Mesenchymal stem cell (in vitro differentiated cells and primary cell): ENCODE data around the gene RTP1.
"Not testable (repeated sequence)": the region's sequence is repeated elsewhere in the genome, so short reads cannot be mapped to it uniquely, and the experiment has no call there.

ENCODE experiments used
- DNase-seq: peaks from one replicate; pipeline ENCODE4 v3.0.0-alpha.2; 2013
- H2AFZ ChIP-seq: one replicate; pipeline ENCODE4 v1.6.1; 2013; ENCODE audit warnings: low read depth, mild to moderate bottlenecking, control low read depth, inconsistent platforms, low read length, moderate library complexity
- H2AK5ac ChIP-seq: 2 replicates; pipeline ENCODE4 v1.6.1; 2013; ENCODE audit warnings: low read length, moderate library complexity, mild to moderate bottlenecking, inconsistent platforms; ENCODE audit not compliant: severe bottlenecking
- H2BK120ac ChIP-seq: one replicate; pipeline ENCODE4 v1.6.1; 2013; ENCODE audit warnings: low read depth, mild to moderate bottlenecking, inconsistent platforms, low read length, moderate library complexity
- H2BK12ac ChIP-seq, 2 experiments: one replicate each; pipeline ENCODE4 v1.6.1; 2013; ENCODE audit warnings: inconsistent platforms in 2 of 2, low read length in 2 of 2, mild to moderate bottlenecking in 2 of 2, moderate library complexity in 2 of 2, control low read depth in 1 of 2
- H2BK15ac ChIP-seq: one replicate; pipeline ENCODE4 v1.6.1; 2013; ENCODE audit warnings: mild to moderate bottlenecking, low read depth, inconsistent platforms; ENCODE audit not compliant: poor library complexity, severe bottlenecking
- H2BK5ac ChIP-seq: 2 replicates; pipeline ENCODE4 v1.6.1; 2013; ENCODE audit warnings: low read depth, mild to moderate bottlenecking, low read length, control low read depth, inconsistent platforms; ENCODE audit not compliant: poor library complexity, severe bottlenecking
- H3K14ac ChIP-seq, 2 experiments: one replicate each; pipeline ENCODE4 v1.6.1; 2013; ENCODE audit warnings: inconsistent platforms in 2 of 2, low read length in 2 of 2, control low read depth in 1 of 2, mild to moderate bottlenecking in 1 of 2, moderate library complexity in 1 of 2
- H3K18ac ChIP-seq, 2 experiments: one replicate each; pipeline ENCODE4 v1.6.1; 2013; ENCODE audit warnings: inconsistent platforms in 2 of 2, low read length in 2 of 2, control low read depth in 1 of 2, low read depth in 1 of 2, mild to moderate bottlenecking in 1 of 2
- H3K23ac ChIP-seq, 2 experiments: one replicate each; pipeline ENCODE4 v1.6.1; 2013; ENCODE audit warnings: inconsistent platforms in 2 of 2, low read length in 2 of 2, mild to moderate bottlenecking in 2 of 2, moderate library complexity in 2 of 2, control low read depth in 1 of 2
- H3K27ac ChIP-seq: 2 replicates; pipeline ENCODE4 v1.5.1; 2013; ENCODE audit warnings: mild to moderate bottlenecking, moderate library complexity, low read length, control low read depth, inconsistent platforms; ENCODE audit not compliant: poor library complexity, severe bottlenecking
- H3K27me3 ChIP-seq, 2 experiments: 2 replicates each; pipeline versions ENCODE4 v1.6.1 to v1.7.0; 2013; ENCODE audit warnings: low read length in 2 of 2, mild to moderate bottlenecking in 2 of 2, moderate library complexity in 2 of 2, control low read depth in 1 of 2, inconsistent platforms in 1 of 2; ENCODE audit not compliant: control insufficient read depth in 1 of 2, insufficient read depth in 1 of 2
- H3K36me3 ChIP-seq, 2 experiments: 2 replicates each; pipeline versions ENCODE4 v1.6.1 to v1.7.0; 2013; ENCODE audit warnings: low read length in 2 of 2, control low read depth in 1 of 2, inconsistent platforms in 1 of 2, low read depth in 1 of 2, mild to moderate bottlenecking in 1 of 2; ENCODE audit not compliant: insufficient read depth in 2 of 2, control insufficient read depth in 1 of 2
- H3K4ac ChIP-seq, 2 experiments: one replicate each; pipeline ENCODE4 v1.6.1; 2013; ENCODE audit warnings: inconsistent platforms in 2 of 2, low read length in 2 of 2, mild to moderate bottlenecking in 2 of 2, moderate library complexity in 2 of 2, control low read depth in 1 of 2, low read depth in 1 of 2
- H3K4me1 ChIP-seq: 2 replicates; pipeline ENCODE4 v1.6.1; 2013; ENCODE audit warnings: low read depth, low read length, control low read depth; ENCODE audit not compliant: control insufficient read depth, insufficient read depth
- H3K4me2 ChIP-seq: 2 replicates; pipeline ENCODE4 v1.6.1; 2013; ENCODE audit warnings: low read length, mild to moderate bottlenecking, inconsistent platforms; ENCODE audit not compliant: poor library complexity, severe bottlenecking
- H3K4me3 ChIP-seq, 2 experiments: 2 replicates each; pipeline versions ENCODE4 v1.5.1 to v1.7.0; 2013; ENCODE audit warnings: low read length in 2 of 2, mild to moderate bottlenecking in 2 of 2, control low read depth in 1 of 2, low read depth in 1 of 2; ENCODE audit not compliant: insufficient read depth in 1 of 2
- H3K79me1 ChIP-seq: replicated peaks from 2 replicates; pipeline ENCODE4 v1.6.1; 2013; ENCODE audit warnings: mild to moderate bottlenecking, control low read depth, low read length, inconsistent platforms; ENCODE audit not compliant: poor library complexity, severe bottlenecking
- H3K9ac ChIP-seq: 2 replicates; pipeline ENCODE4 v1.7.0; 2013; ENCODE audit warnings: mild to moderate bottlenecking, low read length, moderate library complexity
- H3K9me3 ChIP-seq: 2 replicates; pipeline ENCODE4 v1.7.0; 2013; ENCODE audit warnings: mild to moderate bottlenecking, low read length; ENCODE audit not compliant: control insufficient read depth
- H4K8ac ChIP-seq: one replicate; pipeline ENCODE4 v1.6.1; 2013; ENCODE audit warnings: inconsistent platforms, mild to moderate bottlenecking, low read length, moderate library complexity
- H4K91ac ChIP-seq: one replicate; pipeline ENCODE4 v1.6.1; 2013; ENCODE audit warnings: mild to moderate bottlenecking, low read length, inconsistent platforms
- WGBS: methylation state at CpG from one replicate; pipeline ENCODE4 v1.1.7; 2013; ENCODE audit warnings: mixed read lengths; 5-methylcytosine and 5-hydroxymethylcytosine counted together

RTP1 gene

DNA sequence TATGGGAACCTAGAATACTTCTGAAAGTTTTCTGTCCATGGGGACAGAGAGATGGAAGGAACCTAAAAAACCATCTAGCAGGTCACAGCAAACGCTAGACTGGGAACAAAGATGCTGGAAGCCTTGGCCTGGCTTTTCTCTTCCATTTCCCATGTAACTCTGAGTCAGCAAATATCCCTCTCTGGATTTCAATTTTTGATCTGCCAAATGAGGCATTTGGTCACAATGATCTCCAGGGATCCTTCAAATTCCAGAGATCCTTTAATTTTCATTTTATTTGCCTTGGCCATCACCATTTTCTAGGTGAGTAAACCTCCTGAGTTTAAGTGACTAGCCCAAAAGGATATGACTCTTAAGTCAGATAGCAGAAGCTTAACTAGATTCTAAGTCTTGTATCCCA is 39.7 kb downstream of the RTP1 start:
- Histone ChIP-seq H4K91ac (no peak overlapping the region), H3K9me3 (no peaks in the 10 kb centered on the region), H3K79me1 (no peaks in the 10 kb centered on the region), H3K27me3 (no peaks in the 10 kb centered on the region), H3K36me3 (peaks cover 0 to 38% of the 10 kb centered on the region in 2 experiments), H3K23ac (no peak overlapping the region), H2AK5ac (no peak overlapping the region), H2BK15ac (no peak overlapping the region), H3K9ac (no peak overlapping the region), H3K14ac (no peak overlapping the region), H3K27ac (no peak overlapping the region), H4K8ac (no peak overlapping the region), H2BK120ac (no peak overlapping the region), H3K4me1 (no peaks in the 10 kb centered on the region), H2BK12ac (no peak overlapping the region), H3K4me2 (no peak overlapping the region), H3K4ac (no peak overlapping the region), H3K18ac (no peak overlapping the region), H2AFZ (no peak overlapping the region), H3K4me3 (no peak overlapping the region), H2BK5ac (no peak overlapping the region)
- DNase-seq = no peak
- 96% methylated on average over 1 of the region's 1 CpG for WGBS

DNA sequence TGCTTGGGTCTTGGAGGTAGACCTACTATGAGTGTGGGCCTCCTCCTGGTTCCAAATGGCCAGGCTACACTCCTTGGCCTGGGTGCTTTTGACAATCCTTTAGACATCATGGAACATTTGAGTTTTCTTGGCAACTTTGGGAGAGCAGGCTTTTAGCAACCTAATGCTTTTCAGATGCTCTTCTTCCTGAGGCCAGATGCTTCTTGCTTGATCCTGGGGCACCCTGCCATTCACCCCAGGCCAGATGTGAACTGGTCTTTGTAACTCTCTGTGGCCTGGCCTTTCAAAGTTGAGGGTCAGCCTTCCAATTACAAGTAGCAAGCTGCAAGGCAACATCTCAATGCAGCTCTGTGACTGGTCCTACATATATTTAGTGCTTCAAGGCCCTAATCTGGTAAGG is 40.5 kb downstream of the RTP1 start:
- no peak for DNase-seq
- no peak overlapping the region for H2BK12ac ChIP-seq

DNA sequence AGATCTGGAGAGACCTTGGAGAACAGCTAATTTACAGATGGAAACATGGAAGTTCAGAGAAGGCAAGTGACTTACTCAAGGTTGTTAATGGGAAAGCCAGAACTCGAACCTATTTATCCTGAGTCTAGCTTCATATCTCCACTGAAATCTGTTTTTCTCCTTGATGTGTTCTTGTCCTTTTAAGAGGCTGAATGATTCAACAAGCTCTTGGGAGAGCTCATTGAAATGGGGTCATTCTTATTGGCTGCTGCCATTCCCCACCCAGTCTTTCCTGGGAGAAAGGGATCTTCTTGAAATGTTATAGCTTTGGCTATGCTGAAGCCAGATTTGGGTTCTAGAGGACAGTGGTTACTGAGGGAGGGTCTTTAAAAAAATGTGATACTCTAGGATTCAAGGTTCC is 41.0 kb downstream of the RTP1 start:
- no peak overlapping the region for H3K23ac ChIP-seq
- peaks cover 3% of the 10 kb centered on the region for H3K4me1 ChIP-seq
- no peak overlapping the region for H3K4ac ChIP-seq
- no peak for DNase-seq
- no peak overlapping the region for H2BK15ac ChIP-seq
- H2BK12ac ChIP-seq = no peak overlapping the region
- H3K14ac ChIP-seq = no peak overlapping the region
- H3K27me3 ChIP-seq = no peaks in the 10 kb centered on the region
- no peaks in the 10 kb centered on the region for H3K79me1 ChIP-seq
- no peak overlapping the region for H2BK5ac ChIP-seq
- no peak overlapping the region for H2AFZ ChIP-seq
- no peak overlapping the region for H3K9ac ChIP-seq
- H3K36me3 ChIP-seq = peaks cover 0 to 38% of the 10 kb centered on the region in 2 experiments
- H3K18ac ChIP-seq = no peak overlapping the region
- no peak overlapping the region for H2AK5ac ChIP-seq
- H4K8ac ChIP-seq = no peak overlapping the region
- H2BK120ac ChIP-seq = no peak overlapping the region
- no peak overlapping the region for H3K27ac ChIP-seq
- no peaks in the 10 kb centered on the region for H3K9me3 ChIP-seq
- H3K4me3 ChIP-seq = no peak overlapping the region
- WGBS = 86% methylated on average over 1 of the region's 1 CpG
- H3K4me2 ChIP-seq = no peak overlapping the region
- H4K91ac ChIP-seq = no peak overlapping the region

More for the DNA sequence above, 40.5 kb downstream of the RTP1 start:
- Histone ChIP-seq H3K23ac (no peak overlapping the region), H2AFZ (no peak overlapping the region), H3K4me1 (peaks cover 3% of the 10 kb centered on the region), H3K9ac (no peak overlapping the region), H4K8ac (no peak overlapping the region), H3K18ac (no peak overlapping the region), H3K36me3 (peaks cover 0 to 38% of the 10 kb centered on the region in 2 experiments), H3K14ac (no peak overlapping the region), H2BK5ac (no peak overlapping the region), H3K4ac (no peak overlapping the region), H3K9me3 (no peaks in the 10 kb centered on the region), H2BK120ac (no peak overlapping the region), H3K4me2 (no peak overlapping the region), H2BK15ac (no peak overlapping the region), H3K27me3 (no peaks in the 10 kb centered on the region), H3K79me1 (no peaks in the 10 kb centered on the region), H3K4me3 (no peak overlapping the region), H4K91ac (no peak overlapping the region), H2AK5ac (no peak overlapping the region), H3K27ac (no peak overlapping the region)

DNA sequence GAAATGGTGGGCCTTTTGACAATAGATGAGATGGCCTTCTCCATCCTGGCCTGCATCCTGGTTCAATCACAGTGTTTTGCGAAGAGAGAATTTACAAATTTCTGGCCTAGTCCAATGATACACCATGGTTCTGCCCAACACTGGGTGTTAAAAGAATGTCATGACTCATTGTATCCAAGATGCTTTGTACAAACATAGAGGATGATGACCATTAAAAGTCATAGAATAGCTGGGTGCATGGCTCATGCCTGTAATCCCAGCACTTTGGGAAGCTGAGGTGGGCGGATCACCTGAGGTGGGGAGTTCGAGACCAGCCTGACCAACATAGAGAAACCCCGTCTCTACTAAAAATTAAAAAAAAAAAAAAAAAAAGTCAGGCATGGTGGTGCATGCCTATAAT is 41.5 kb downstream of the RTP1 start:
- not testable (repeated sequence) for H3K23ac ChIP-seq, H3K4ac ChIP-seq, H3K27me3 ChIP-seq, H3K4me3 ChIP-seq, H2BK5ac ChIP-seq, H3K27ac ChIP-seq, H3K4me2 ChIP-seq, H2BK12ac ChIP-seq, H3K14ac ChIP-seq, H2AK5ac ChIP-seq, H3K9ac ChIP-seq, H4K91ac ChIP-seq, H2BK120ac ChIP-seq, H2AFZ ChIP-seq, H3K18ac ChIP-seq, H2BK15ac ChIP-seq, H3K9me3 ChIP-seq, H4K8ac ChIP-seq, H3K79me1 ChIP-seq, H3K4me1 ChIP-seq
- 96% methylated on average over 4 of the region's 4 CpGs for WGBS
- H3K36me3 ChIP-seq = peaks cover 0 to 38% of the 10 kb centered on the region in 2 experiments
- DNase-seq = peak; percentile 18
